ENCODE results near the gene ASMT. TPM values are rescaled to one million over a fixed set of nuclear protein-coding genes. Genes with fewer than 3 reads are reported as not detected.
A peak's percentile ranks its signal among the peaks of the same experiment; 100 is the strongest.

The ASMT gene
- total RNA-seq, 1 donor from 2014 or later = 0.30 TPM

DNA sequence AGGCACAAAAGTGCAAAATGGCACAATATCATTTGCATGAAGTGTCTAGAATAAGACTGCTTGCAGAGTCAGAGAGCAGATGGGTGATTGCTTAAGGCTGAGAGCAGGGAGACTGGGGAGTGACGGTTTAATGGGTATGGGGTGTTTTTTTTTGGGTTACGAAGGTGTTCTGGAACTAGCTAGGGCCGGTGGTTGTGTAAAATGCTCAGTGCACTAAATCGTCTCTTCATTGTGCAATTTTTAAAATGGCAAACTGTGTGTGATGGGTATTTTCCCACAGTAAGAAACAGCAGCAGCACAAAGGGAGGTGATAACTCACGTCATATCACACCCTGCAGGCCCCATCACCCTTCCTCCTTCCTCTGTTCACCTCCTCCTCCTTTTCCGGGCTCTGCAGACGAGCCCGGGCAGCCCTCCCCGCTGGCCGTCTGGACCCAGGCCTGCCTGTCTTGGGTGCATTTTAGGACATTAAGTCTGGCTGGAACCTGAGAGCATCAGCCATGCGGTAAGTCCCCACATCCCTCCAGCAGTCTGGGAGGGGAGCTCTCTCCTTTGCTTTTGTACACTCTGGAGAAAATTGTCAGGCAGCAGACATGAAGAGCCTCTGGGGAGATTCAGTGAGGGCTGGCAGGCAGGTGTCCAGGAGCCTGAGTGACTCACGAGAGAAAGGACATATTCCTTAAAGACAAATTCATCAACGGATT is 42.7 kb downstream of the ASMT start:
- peak overlapping the region; percentile 78 for H3K27ac Mint-ChIP-seq (ENCODE audit: unreplicated experiment)
- H3K4me3 Mint-ChIP-seq (ENCODE audit: unreplicated experiment) = peak overlapping the region; percentile 26
- H3K9me3 Mint-ChIP-seq (ENCODE audit: low read depth) = no peaks in the 10 kb centered on the region
- TF ChIP-seq CTCF (IDR thresholded peaks at IDR 0.05) = peak; percentile 62
- no peaks in the 10 kb centered on the region for H3K36me3 Mint-ChIP-seq (ENCODE audit: low read depth)
- H3K27me3 Mint-ChIP-seq (ENCODE audit: low read depth) = no peaks in the 10 kb centered on the region
- peak; percentile 60 for DNase-seq (ENCODE audit: low spot score)
- H3K4me1 Mint-ChIP-seq (ENCODE audit: low read depth) = peaks cover 14% of the 10 kb centered on the region

- H3K4me1 Mint-ChIP-seq (ENCODE audit: low read depth) = peaks cover 14% of the 10 kb centered on the region
- peak; percentile 21 for DNase-seq (ENCODE audit: low spot score)
- TF ChIP-seq CTCF (IDR thresholded peaks at IDR 0.05) = no peak
- peaks cover under 1% of the 10 kb centered on the region for H3K27me3 Mint-ChIP-seq (ENCODE audit: low read depth)
- H3K9me3 Mint-ChIP-seq (ENCODE audit: low read depth) = no peaks in the 10 kb centered on the region
- peak overlapping the region; percentile 76 for H3K27ac Mint-ChIP-seq (ENCODE audit: unreplicated experiment)
- peak overlapping the region; percentile 40 for H3K4me3 Mint-ChIP-seq (ENCODE audit: unreplicated experiment)
- H3K36me3 Mint-ChIP-seq (ENCODE audit: low read depth) = no peaks in the 10 kb centered on the region
Measured at GRCh38 chrX:1658071-1658491, 43.2 kb downstream of the ASMT start.

GRCh38 chrX:1659664-1660461 is 45.0 kb downstream of the ASMT start:
- no peak for TF ChIP-seq CTCF (IDR thresholded peaks at IDR 0.05)
- DNase-seq (ENCODE audit: low spot score) = peak; percentile 88
- H3K27ac Mint-ChIP-seq (ENCODE audit: unreplicated experiment) = no peak overlapping the region

GRCh38 chrX:1661048-1661921 is 46.4 kb downstream of the ASMT start:
- no peaks in the 10 kb centered on the region for H3K36me3 Mint-ChIP-seq (ENCODE audit: low read depth)
- H3K4me3 Mint-ChIP-seq (ENCODE audit: unreplicated experiment) = no peak overlapping the region
- H3K4me1 Mint-ChIP-seq (ENCODE audit: low read depth) = peaks cover 17% of the 10 kb centered on the region
- no peak for DNase-seq (ENCODE audit: low spot score)
- no peak overlapping the region for H3K27ac Mint-ChIP-seq (ENCODE audit: unreplicated experiment)
- H3K27me3 Mint-ChIP-seq (ENCODE audit: low read depth) = peaks cover 2% of the 10 kb centered on the region
- TF ChIP-seq CTCF (IDR thresholded peaks at IDR 0.05) = no peak
- peaks cover 3% of the 10 kb centered on the region for H3K9me3 Mint-ChIP-seq (ENCODE audit: low read depth)

More at GRCh38 chrX:1659664-1660461, 45.0 kb downstream of the ASMT start:
- H3K27me3 Mint-ChIP-seq (ENCODE audit: low read depth) = peaks cover 2% of the 10 kb centered on the region
- no peaks in the 10 kb centered on the region for H3K36me3 Mint-ChIP-seq (ENCODE audit: low read depth)
- H3K9me3 Mint-ChIP-seq (ENCODE audit: low read depth) = no peaks in the 10 kb centered on the region
- H3K4me1 Mint-ChIP-seq (ENCODE audit: low read depth) = peaks cover 17% of the 10 kb centered on the region
- H3K4me3 Mint-ChIP-seq (ENCODE audit: unreplicated experiment) = no peak overlapping the region

DNA sequence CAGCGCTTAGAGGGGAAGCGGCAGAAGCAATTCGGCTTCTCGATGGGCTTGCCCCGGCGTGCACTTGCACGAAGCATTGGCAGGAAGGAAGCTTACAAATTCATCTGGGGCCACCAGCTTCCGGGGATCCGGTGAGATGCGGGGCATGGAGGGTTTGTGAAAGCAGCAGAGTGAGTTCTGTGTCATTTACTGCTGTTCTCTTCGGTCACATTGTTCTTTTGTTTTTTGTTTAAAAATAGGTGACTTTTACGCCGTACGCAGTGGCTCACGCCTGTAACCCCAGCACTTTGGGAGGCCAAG is 47.0 kb downstream of the ASMT start:
- peak; percentile 74 for DNase-seq (ENCODE audit: low spot score)
- TF ChIP-seq CTCF (IDR thresholded peaks at IDR 0.05) = no peak
- no peak overlapping the region for H3K27ac Mint-ChIP-seq (ENCODE audit: unreplicated experiment)
- peaks cover 7% of the 10 kb centered on the region for H3K9me3 Mint-ChIP-seq (ENCODE audit: low read depth)
- peaks cover 2% of the 10 kb centered on the region for H3K27me3 Mint-ChIP-seq (ENCODE audit: low read depth)
- no peak overlapping the region for H3K4me3 Mint-ChIP-seq (ENCODE audit: unreplicated experiment)
- H3K4me1 Mint-ChIP-seq (ENCODE audit: low read depth) = peaks cover 17% of the 10 kb centered on the region
- no peaks in the 10 kb centered on the region for H3K36me3 Mint-ChIP-seq (ENCODE audit: low read depth)
